ENCODE data around the gene CCDC54.

DNA sequence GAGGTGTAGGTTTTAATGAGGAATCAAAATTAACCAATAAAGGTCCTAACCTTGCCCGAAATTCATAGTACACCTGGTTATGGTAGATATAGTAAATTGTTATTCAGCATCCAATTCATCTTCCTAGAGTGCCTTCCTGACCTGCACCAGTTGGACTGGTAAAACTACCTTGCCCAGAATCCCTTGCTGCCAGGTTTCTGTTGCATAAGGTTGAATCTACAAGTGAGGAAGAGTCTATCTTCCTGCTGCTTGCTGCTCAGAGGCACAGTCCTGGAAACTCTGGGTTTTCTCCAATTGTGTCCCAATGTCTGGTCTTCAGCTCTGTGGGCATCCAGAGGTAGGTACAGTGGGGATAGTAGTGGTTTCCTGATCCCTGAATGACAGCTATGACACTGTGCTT, 17.3 kb downstream of the CCDC54 start:
- TF ChIP-seq, protein P1, sequence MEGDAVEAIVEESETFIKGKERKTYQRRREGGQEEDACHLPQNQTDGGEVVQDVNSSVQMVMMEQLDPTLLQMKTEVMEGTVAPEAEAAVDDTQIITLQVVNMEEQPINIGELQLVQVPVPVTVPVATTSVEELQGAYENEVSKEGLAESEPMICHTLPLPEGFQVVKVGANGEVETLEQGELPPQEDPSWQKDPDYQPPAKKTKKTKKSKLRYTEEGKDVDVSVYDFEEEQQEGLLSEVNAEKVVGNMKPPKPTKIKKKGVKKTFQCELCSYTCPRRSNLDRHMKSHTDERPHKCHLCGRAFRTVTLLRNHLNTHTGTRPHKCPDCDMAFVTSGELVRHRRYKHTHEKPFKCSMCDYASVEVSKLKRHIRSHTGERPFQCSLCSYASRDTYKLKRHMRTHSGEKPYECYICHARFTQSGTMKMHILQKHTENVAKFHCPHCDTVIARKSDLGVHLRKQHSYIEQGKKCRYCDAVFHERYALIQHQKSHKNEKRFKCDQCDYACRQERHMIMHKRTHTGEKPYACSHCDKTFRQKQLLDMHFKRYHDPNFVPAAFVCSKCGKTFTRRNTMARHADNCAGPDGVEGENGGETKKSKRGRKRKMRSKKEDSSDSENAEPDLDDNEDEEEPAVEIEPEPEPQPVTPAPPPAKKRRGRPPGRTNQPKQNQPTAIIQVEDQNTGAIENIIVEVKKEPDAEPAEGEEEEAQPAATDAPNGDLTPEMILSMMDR (IDR thresholded peaks at IDR 0.05) = no peak
- no peak for TF ChIP-seq POLR2A (IDR thresholded peaks at IDR 0.05)
